Measurements from ENCODE around the gene NME4. TPM values are rescaled to one million over a fixed set of nuclear protein-coding genes. Genes with fewer than 3 reads are reported as not detected.
A peak's percentile ranks its signal among the peaks of the same experiment; 100 is the strongest.
"Not testable (repeated sequence)": the region's sequence is repeated elsewhere in the genome, so short reads cannot be mapped to it uniquely, and the experiment has no call there.

NME4 gene
- 10 to 100 TPM; 86.7 to 87.0 TPM for total RNA-seq

- H3K9me3 Mint-ChIP-seq, result peaks cover 1% of the 10 kb centered on the region
- no peak for DNase-seq
- peaks cover 2% of the 10 kb centered on the region for H3K36me3 Mint-ChIP-seq (ENCODE audit: low read depth)
- H3K4me1 Mint-ChIP-seq (ENCODE audit: low read depth), result peaks cover 24% of the 10 kb centered on the region
- H3K4me3 Mint-ChIP-seq, result peak within 1 kb of the TSS; percentile 83
- CTCF ChIA-PET, result interaction anchor here (1.4 kb wide), 1 partner anchor 90 kb away, joined by 7 read pairs; no protein-coding TSS in a partner anchor
- H3K27ac Mint-ChIP-seq, result peak within 1 kb of the TSS; percentile 60
- intact Hi-C loops (cut with micrococcal nuclease), result no loop called here
- no peaks in the 10 kb centered on the region for H3K27me3 Mint-ChIP-seq (ENCODE audit: low read depth)
Observed at GRCh38 chr16:397135-397661, at the start of gene NME4. TSS of gene NME4 (plus strand) at chr16:397199. CDS start at chr16:397223, 24 bp downstream.

- Mint-ChIP-seq H3K4me3 (no peak overlapping the region), H3K27me3 (ENCODE audit: low read depth) (no peaks in the 10 kb centered on the region), H3K9me3 (no peaks in the 10 kb centered on the region), H3K27ac (no peak overlapping the region), H3K4me1 (ENCODE audit: low read depth) (peaks cover 70% of the 10 kb centered on the region), H3K36me3 (ENCODE audit: low read depth) (peaks cover 18% of the 10 kb centered on the region)
- intact Hi-C loops (cut with micrococcal nuclease), result no loop called here
- CTCF ChIA-PET, result no interaction called here
- no peak for DNase-seq
Observed at GRCh38 chr16:347203-347602, 49.8 kb upstream of the NME4 start.

GRCh38 chr16:348495-348894 is 48.5 kb upstream of the NME4 start:
- H3K27ac Mint-ChIP-seq, H3K9me3 Mint-ChIP-seq, DNase-seq: not testable (repeated sequence)

GRCh38 chr16:349211-349610 is 47.8 kb upstream of the NME4 start:
- H3K27me3 Mint-ChIP-seq (ENCODE audit: low read depth), result no peaks in the 10 kb centered on the region
- intact Hi-C loops (cut with micrococcal nuclease), result no loop called here
- no peak for DNase-seq
- CTCF ChIA-PET, result interaction anchor here (0.6 to 2.1 kb wide), 2 partner anchors 12 to 33 kb away, joined by 3 to 6 read pairs; no protein-coding TSS in a partner anchor
- H3K9me3 Mint-ChIP-seq, result no peaks in the 10 kb centered on the region
- peaks cover 18% of the 10 kb centered on the region for H3K36me3 Mint-ChIP-seq (ENCODE audit: low read depth)
- peaks cover 63% of the 10 kb centered on the region for H3K4me1 Mint-ChIP-seq (ENCODE audit: low read depth)
- H3K4me3 Mint-ChIP-seq, result no peak overlapping the region
- no peak overlapping the region for H3K27ac Mint-ChIP-seq

More at GRCh38 chr16:348495-348894, 48.5 kb upstream of the NME4 start:
- Mint-ChIP-seq H3K36me3 (ENCODE audit: low read depth) (peaks cover 18% of the 10 kb centered on the region), H3K4me1 (ENCODE audit: low read depth) (peaks cover 59% of the 10 kb centered on the region)
- H3K27me3 Mint-ChIP-seq (ENCODE audit: low read depth); CTCF ChIA-PET; intact Hi-C loops (cut with micrococcal nuclease); H3K4me3 Mint-ChIP-seq: not testable (repeated sequence)

- intact Hi-C loops (cut with micrococcal nuclease), result loop anchor here (5.0 kb wide), 1 partner anchor 98 kb away; no protein-coding TSS in a partner anchor
- peak overlapping the region; percentile 91 for H3K4me3 Mint-ChIP-seq
Observed at GRCh38 chr16:350203-350602, 46.8 kb upstream of the NME4 start.

GRCh38 chr16:351804-352520 is 45.0 kb upstream of the NME4 start:
- H3K27me3 Mint-ChIP-seq (ENCODE audit: low read depth), result no peaks in the 10 kb centered on the region
- CTCF ChIA-PET, result interaction anchor here (1.0 kb wide), 2 partner anchors 10 to 245 kb away, joined by 3 read pairs; no protein-coding TSS in a partner anchor
- no peaks in the 10 kb centered on the region for H3K9me3 Mint-ChIP-seq
- peaks cover 54% of the 10 kb centered on the region for H3K4me1 Mint-ChIP-seq (ENCODE audit: low read depth)
- DNase-seq, result no peak
- peak overlapping the region; percentile 91 for H3K4me3 Mint-ChIP-seq
- peaks cover 4% of the 10 kb centered on the region for H3K36me3 Mint-ChIP-seq (ENCODE audit: low read depth)
- intact Hi-C loops (cut with micrococcal nuclease), result loop anchor here (1.0 to 5.0 kb wide), 5 partner anchors 27 to 175 kb away; partner anchors contain the start of genes CAPN15 and DECR2
- H3K27ac Mint-ChIP-seq, result peak overlapping the region; percentile 82

More at GRCh38 chr16:350203-350602, 46.8 kb upstream of the NME4 start:
- Mint-ChIP-seq H3K27ac (no peak overlapping the region), H3K9me3 (no peaks in the 10 kb centered on the region), H3K27me3 (ENCODE audit: low read depth) (no peaks in the 10 kb centered on the region), H3K36me3 (ENCODE audit: low read depth) (peaks cover 11% of the 10 kb centered on the region), H3K4me1 (ENCODE audit: low read depth) (peaks cover 63% of the 10 kb centered on the region)
- CTCF ChIA-PET, result interaction anchor here (0.7 to 2.1 kb wide), 2 partner anchors 11 to 31 kb away, joined by 3 to 6 read pairs; no protein-coding TSS in a partner anchor
- no peak for DNase-seq

GRCh38 chr16:352547-353403 is 44.2 kb upstream of the NME4 start, which contains the start of gene AXIN1:
TSS of gene AXIN1 (minus strand) at chr16:352723. CDS start at chr16:347025, 5,698 bp downstream.
- H3K27me3 Mint-ChIP-seq (ENCODE audit: low read depth), result no peaks in the 10 kb centered on the region
- H3K27ac Mint-ChIP-seq, result peak within 1 kb of the TSS; percentile 82
- DNase-seq, result peak; percentile 100
- H3K4me3 Mint-ChIP-seq, result peak within 1 kb of the TSS; percentile 91
- no peaks in the 10 kb centered on the region for H3K9me3 Mint-ChIP-seq
- peaks cover 4% of the 10 kb centered on the region for H3K36me3 Mint-ChIP-seq (ENCODE audit: low read depth)
- intact Hi-C loops (cut with micrococcal nuclease), result loop anchor here (1.0 to 5.0 kb wide), 6 partner anchors 18 to 175 kb away; partner anchors contain the start of genes CAPN15, DECR2 and MRPL28
- H3K4me1 Mint-ChIP-seq (ENCODE audit: low read depth), result peaks cover 48% of the 10 kb centered on the region
- CTCF ChIA-PET, result interaction anchor here (1.0 kb wide), 2 partner anchors 10 to 246 kb away, joined by 3 read pairs; no protein-coding TSS in a partner anchor

GRCh38 chr16:353404-354290 is 43.4 kb upstream of the NME4 start:
- no peak overlapping the region for H3K27ac Mint-ChIP-seq
- intact Hi-C loops (cut with micrococcal nuclease), result loop anchor here (1.0 to 5.0 kb wide), 3 partner anchors 17 to 101 kb away; partner anchors contain the start of genes DECR2 and MRPL28
- H3K4me3 Mint-ChIP-seq, result no peak overlapping the region
- H3K4me1 Mint-ChIP-seq (ENCODE audit: low read depth), result peaks cover 41% of the 10 kb centered on the region
- peaks cover 4% of the 10 kb centered on the region for H3K36me3 Mint-ChIP-seq (ENCODE audit: low read depth)
- CTCF ChIA-PET, result interaction anchor here (1.0 kb wide), 1 partner anchor 247 kb away, joined by 3 read pairs; no protein-coding TSS in a partner anchor
- DNase-seq, result no peak
- no peaks in the 10 kb centered on the region for H3K9me3 Mint-ChIP-seq
- H3K27me3 Mint-ChIP-seq (ENCODE audit: low read depth), result no peaks in the 10 kb centered on the region

GRCh38 chr16:354291-354881 is 42.6 kb upstream of the NME4 start:
- intact Hi-C loops (cut with micrococcal nuclease), result loop anchor here (5.0 kb wide), 1 partner anchor 102 kb away; no protein-coding TSS in a partner anchor
- CTCF ChIA-PET, result interaction anchor here (1.5 kb wide), 1 partner anchor 258 kb away, joined by 7 read pairs; no protein-coding TSS in a partner anchor
- Mint-ChIP-seq H3K36me3 (ENCODE audit: low read depth) (peaks cover 4% of the 10 kb centered on the region), H3K27ac (no peak overlapping the region), H3K4me3 (no peak overlapping the region), H3K4me1 (ENCODE audit: low read depth) (peaks cover 37% of the 10 kb centered on the region), H3K9me3 (no peaks in the 10 kb centered on the region), H3K27me3 (ENCODE audit: low read depth) (no peaks in the 10 kb centered on the region)
- no peak for DNase-seq

- Mint-ChIP-seq H3K4me3 (no peak overlapping the region), H3K36me3 (ENCODE audit: low read depth) (peaks cover 4% of the 10 kb centered on the region), H3K4me1 (ENCODE audit: low read depth) (peaks cover 31% of the 10 kb centered on the region), H3K9me3 (no peaks in the 10 kb centered on the region), H3K27ac (no peak overlapping the region), H3K27me3 (ENCODE audit: low read depth) (no peaks in the 10 kb centered on the region)
- intact Hi-C loops (cut with micrococcal nuclease), result loop anchor here (5.0 kb wide), 1 partner anchor 103 kb away; no protein-coding TSS in a partner anchor
- DNase-seq, result no peak
- CTCF ChIA-PET, result interaction anchor here (1.5 kb wide), 1 partner anchor 258 kb away, joined by 7 read pairs; no protein-coding TSS in a partner anchor
Observed at GRCh38 chr16:354971-355461, 42.0 kb upstream of the NME4 start.

Measured in activated naive CD4-positive, alpha-beta T cell treated with anti-CD3 and anti-CD28 coated beads for 36 hours (primary cell).